PC-9 (cell line): ENCODE measurements around the gene CHST11. TPM values are rescaled to one million over a fixed set of nuclear protein-coding genes. Genes with fewer than 3 reads are reported as not detected.
A peak's percentile ranks its signal among the peaks of the same experiment; 100 is the strongest.

Experiments used
- BruUV-seq: library from RNA; stranded (reverse); fragments of 400-500 nt; replicated peaks from 2 replicates; lab custom pipeline; 2021; lab: Mats Ljungman, UMichigan
- CTCF ChIA-PET: fragments of 300-600 bp; sonication (Branson Sonifier 250); formaldehyde crosslinking; loops from one replicate; lab custom pipeline; 2022; ENCODE audit warnings: antibody characterized with exemption; lab: Charles Lee
- POLR2A ChIA-PET: fragments of 300-600 bp; sonication (Branson Sonifier 250); formaldehyde crosslinking; loops from one replicate; lab custom pipeline; 2022; ENCODE audit warnings: antibody characterized with exemption; ENCODE audit not compliant: unreplicated experiment; lab: Charles Lee
- DNase-seq, 2 experiments: peaks; one replicate each; pipeline versions ENCODE4 v3.0.0 to v3.0.0-alpha.2; 2015 to 2022; ENCODE audit warnings: mixed read lengths in 1 of 2
- H2AFZ ChIP-seq: fragments of 200-600 bp; sonication (generic); 2 replicates; pipeline ENCODE4 v1.8.1; 2017; ENCODE audit warnings: antibody characterized with exemption
- H3F3A ChIP-seq: fragments of 200-600 bp; sonication (generic); 2 replicates; pipeline ENCODE4 v1.8.1; 2017; ENCODE audit warnings: antibody characterized with exemption, mild to moderate bottlenecking, low read depth; ENCODE audit not compliant: insufficient read depth
- H3K27ac ChIP-seq: fragments of 200-600 bp; sonication (generic); 2 replicates; pipeline ENCODE4 v1.6.1; 2016; ENCODE audit warnings: mixed run types
- H3K27me3 ChIP-seq: fragments of 200-600 bp; sonication (generic); 2 replicates; pipeline ENCODE4 v1.6.1; 2016; ENCODE audit warnings: low read depth, mixed run types; ENCODE audit not compliant: insufficient read depth
- H3K36me3 ChIP-seq: fragments of 200-600 bp; sonication (generic); 2 replicates; pipeline ENCODE4 v1.6.1; 2016; ENCODE audit warnings: low read depth, mixed run types
- H3K4me1 ChIP-seq: fragments of 200-600 bp; sonication (generic); replicated peaks from 2 replicates; pipeline ENCODE4 v1.6.1; 2016; ENCODE audit warnings: mixed run types; ENCODE audit not compliant: insufficient read depth
- H3K4me2 ChIP-seq: fragments of 200-600 bp; sonication (generic); 2 replicates; pipeline ENCODE4 v1.6.1; 2017; ENCODE audit warnings: mixed run types
- H3K4me3 ChIP-seq: fragments of 200-600 bp; sonication (generic); 2 replicates; pipeline ENCODE4 v1.6.1; 2016; ENCODE audit warnings: mixed run types
- H3K79me2 ChIP-seq: fragments of 200-600 bp; sonication (generic); 2 replicates; pipeline ENCODE4 v1.6.1; 2017; ENCODE audit warnings: low read depth, mixed run types
- H3K9me2 ChIP-seq: fragments of 200-600 bp; sonication (generic); 2 replicates; pipeline ENCODE4 v1.8.1; 2017; ENCODE audit warnings: mild to moderate bottlenecking; ENCODE audit not compliant: insufficient read depth
- H3K9me3 ChIP-seq: fragments of 200-600 bp; sonication (generic); 2 replicates; pipeline ENCODE4 v1.8.1; 2016; ENCODE audit warnings: low read depth; ENCODE audit not compliant: insufficient read depth
- H4K20me1 ChIP-seq: fragments of 200-600 bp; sonication (generic); 2 replicates; pipeline ENCODE4 v1.8.1; 2017; ENCODE audit not compliant: insufficient read depth
- EZH2 ChIP-seq: fragments of 200-600 bp; sonication (generic); IDR thresholded peaks from 2 replicates; pipeline ENCODE4 v1.8.0; 2017; ENCODE audit warnings: antibody characterized with exemption, low read depth
- intact Hi-C: fragments of 100-400 bp; cut with micrococcal nuclease; formaldehyde crosslinking; loops from one replicate; pipeline ENCODE4 v1.10.0; 2022; ENCODE audit not compliant: unreplicated experiment
- total RNA-seq: library from RNA; stranded (reverse); gene quantifications from 2 replicates; pipeline ENCODE4 v1.2.3, GENCODE V29; 2021
- TF ChIP-seq, protein P1 (sequence below): fragments of 200-600 bp; sonication (generic); conservative IDR thresholded peaks from 2 replicates; pipeline ENCODE4 v1.6.1; 2017; ENCODE audit warnings: mixed run types, antibody characterized with exemption, mild to moderate bottlenecking, moderate library complexity

Gene CHST11
- total RNA-seq, 1 experiment from 2014 or later: 39.9 TPM

DNA sequence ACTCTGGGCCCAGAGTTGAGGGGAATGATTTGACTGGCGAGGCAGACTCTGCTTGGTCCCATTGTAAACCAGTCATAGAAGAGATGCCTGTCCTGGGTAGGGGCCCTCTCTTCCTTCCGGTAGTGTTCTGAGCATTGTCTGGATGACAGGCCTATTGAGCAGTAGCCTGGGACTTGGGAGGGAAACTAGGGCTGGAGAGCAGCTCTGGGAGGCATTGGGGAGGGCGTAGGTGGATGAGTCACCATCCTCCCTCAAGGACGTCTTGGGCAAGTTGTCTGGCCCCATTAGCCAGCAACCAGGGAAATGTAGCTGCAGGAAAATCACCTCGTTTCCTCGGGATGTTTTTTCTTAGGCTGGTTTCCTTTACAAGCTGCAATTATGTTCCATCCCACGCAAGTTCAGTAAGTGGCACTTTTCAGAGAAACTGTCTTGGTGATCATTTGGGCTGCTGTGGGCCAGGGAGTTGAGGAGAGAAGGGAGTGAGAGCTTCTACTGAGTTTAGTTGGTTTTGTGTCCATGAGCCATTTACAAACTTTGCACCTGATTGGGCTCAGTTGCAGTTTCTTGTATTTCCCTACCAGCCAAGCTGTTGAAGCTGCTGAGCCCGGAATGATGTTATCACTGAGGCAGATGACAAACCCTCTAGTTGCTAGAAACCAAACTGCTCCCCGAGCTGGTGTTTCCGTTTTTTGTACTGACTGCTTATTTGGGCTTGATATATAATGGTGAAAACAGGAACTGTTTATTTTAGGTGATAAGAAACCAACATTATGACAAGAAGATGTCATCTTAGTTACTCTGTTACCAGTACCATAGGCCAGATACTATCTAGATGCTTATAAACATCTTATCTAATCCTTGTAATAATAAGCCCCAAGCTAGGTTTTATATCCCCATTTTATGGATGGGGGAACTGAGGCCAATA, 147.6 kb downstream of the CHST11 start:
- H3K27me3 ChIP-seq: no peaks in the 10 kb centered on the region
- peak overlapping the region; percentile 45; the same call in 1 of the 2 replicates for H3K4me3 ChIP-seq
- TSS peak; percentile 58 for BruUV-seq
- peaks cover 80% of the 10 kb centered on the region for H3K4me1 ChIP-seq
- H3K27ac ChIP-seq: peak overlapping the region; percentile 95
- no peak overlapping the region for H2AFZ ChIP-seq
- peak overlapping the region; percentile 82 for H3K4me2 ChIP-seq
- DNase-seq: peak; percentile 77 to 90
- H3K36me3 ChIP-seq: no peaks in the 10 kb centered on the region; the same call in 1 of the 2 replicates
- no peak for TF ChIP-seq EZH2
- TF ChIP-seq, protein P1, sequence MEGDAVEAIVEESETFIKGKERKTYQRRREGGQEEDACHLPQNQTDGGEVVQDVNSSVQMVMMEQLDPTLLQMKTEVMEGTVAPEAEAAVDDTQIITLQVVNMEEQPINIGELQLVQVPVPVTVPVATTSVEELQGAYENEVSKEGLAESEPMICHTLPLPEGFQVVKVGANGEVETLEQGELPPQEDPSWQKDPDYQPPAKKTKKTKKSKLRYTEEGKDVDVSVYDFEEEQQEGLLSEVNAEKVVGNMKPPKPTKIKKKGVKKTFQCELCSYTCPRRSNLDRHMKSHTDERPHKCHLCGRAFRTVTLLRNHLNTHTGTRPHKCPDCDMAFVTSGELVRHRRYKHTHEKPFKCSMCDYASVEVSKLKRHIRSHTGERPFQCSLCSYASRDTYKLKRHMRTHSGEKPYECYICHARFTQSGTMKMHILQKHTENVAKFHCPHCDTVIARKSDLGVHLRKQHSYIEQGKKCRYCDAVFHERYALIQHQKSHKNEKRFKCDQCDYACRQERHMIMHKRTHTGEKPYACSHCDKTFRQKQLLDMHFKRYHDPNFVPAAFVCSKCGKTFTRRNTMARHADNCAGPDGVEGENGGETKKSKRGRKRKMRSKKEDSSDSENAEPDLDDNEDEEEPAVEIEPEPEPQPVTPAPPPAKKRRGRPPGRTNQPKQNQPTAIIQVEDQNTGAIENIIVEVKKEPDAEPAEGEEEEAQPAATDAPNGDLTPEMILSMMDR: no peak
- no peaks in the 10 kb centered on the region for H3K9me2 ChIP-seq
- ChIA-PET CTCF (no interaction called here), POLR2A (interaction anchor here (0.6 to 1.0 kb wide), 7 partner anchors 14 to 427 kb away, joined by 3 to 9 read pairs (median 4); no protein-coding TSS in a partner anchor)
- H3K79me2 ChIP-seq: peaks cover 82% of the 10 kb centered on the region
- intact Hi-C loops: loop anchor here (1.0 to 10.0 kb wide), 4 partner anchors 147 to 350 kb away; partner anchors contain the start of genes CHST11 and SLC41A2
- H3F3A ChIP-seq: peaks cover 70% of the 10 kb centered on the region
- H4K20me1 ChIP-seq: no peaks in the 10 kb centered on the region
- no peaks in the 10 kb centered on the region for H3K9me3 ChIP-seq

DNA sequence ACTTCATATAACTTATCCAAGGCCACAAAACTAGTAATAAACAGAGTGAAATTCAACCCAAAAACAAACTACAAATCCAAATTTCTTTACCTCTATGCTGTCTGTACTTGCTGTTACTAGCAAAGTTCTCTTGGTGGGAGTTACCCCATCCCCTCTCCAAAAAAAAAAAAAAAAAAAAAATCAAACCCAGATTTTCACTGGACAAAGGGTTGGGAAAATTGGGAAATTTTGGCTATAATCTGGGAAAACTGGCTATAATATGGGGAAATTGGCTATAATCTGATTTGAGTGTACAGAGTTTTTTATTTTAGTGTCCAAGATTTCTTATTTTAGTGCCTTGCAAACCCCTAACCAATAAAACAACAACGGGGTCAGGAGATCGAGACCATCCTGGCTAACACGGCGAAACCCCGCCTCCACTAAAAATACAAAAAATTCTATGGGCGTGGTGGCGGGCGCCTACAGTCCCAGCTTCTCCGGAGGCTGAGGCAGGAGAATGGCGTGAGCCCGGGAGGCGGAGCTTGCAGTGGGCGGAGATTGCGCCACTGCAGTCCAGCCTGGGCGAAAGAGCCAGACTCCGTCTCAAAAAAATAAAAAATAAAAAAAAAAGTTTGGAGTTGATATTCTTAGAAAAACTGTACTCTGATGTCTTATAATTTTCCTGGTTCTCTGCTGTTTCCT, 148.4 kb downstream of the CHST11 start:
- H3K4me1 ChIP-seq: peaks cover 80% of the 10 kb centered on the region
- BruUV-seq: no TSS peak
- H3K4me3 ChIP-seq: peak overlapping the region; percentile 45; the same call in 1 of the 2 replicates
- TF ChIP-seq, protein P1: no peak
- TF ChIP-seq EZH2: no peak
- peaks cover 82% of the 10 kb centered on the region for H3K79me2 ChIP-seq
- H3K4me2 ChIP-seq: peak overlapping the region; percentile 82
- H2AFZ ChIP-seq: no peak overlapping the region
- intact Hi-C loops: loop anchor here (1.0 to 10.0 kb wide), 4 partner anchors 148 to 350 kb away; partner anchors contain the start of genes CHST11 and SLC41A2
- CTCF ChIA-PET: no interaction called here
- H3F3A ChIP-seq: peaks cover 75% of the 10 kb centered on the region
- H3K27ac ChIP-seq: peak overlapping the region; percentile 95
- DNase-seq: no peak
- no peaks in the 10 kb centered on the region for H3K9me2 ChIP-seq
- H3K36me3 ChIP-seq: peaks cover under 1% of the 10 kb centered on the region; the same call in 1 of the 2 replicates
- H3K27me3 ChIP-seq: no peaks in the 10 kb centered on the region
- no peaks in the 10 kb centered on the region for H3K9me3 ChIP-seq
- H4K20me1 ChIP-seq: no peaks in the 10 kb centered on the region
- POLR2A ChIA-PET: interaction anchor here (0.7 kb wide), 1 partner anchor 82 kb away, joined by 3 read pairs; no protein-coding TSS in a partner anchor

DNA sequence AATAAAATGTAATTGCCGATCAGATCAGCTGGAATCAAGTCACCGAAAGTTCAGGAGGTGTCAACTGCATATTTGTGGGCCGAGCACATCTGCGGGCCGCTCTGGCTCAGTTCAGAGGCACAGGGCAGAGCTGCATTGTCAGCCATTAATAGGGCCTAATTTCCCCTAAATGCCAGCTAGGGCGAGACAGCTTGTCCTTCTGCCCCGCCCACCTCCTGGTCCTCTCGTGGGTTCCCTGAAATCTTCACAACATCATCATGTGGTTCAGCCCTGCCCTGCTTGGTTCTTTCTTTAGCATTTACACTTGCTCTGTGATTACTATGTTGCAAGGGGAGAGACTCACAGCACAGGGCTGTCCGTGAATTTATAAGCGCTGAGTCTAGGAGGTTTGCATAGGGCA, 148.9 kb downstream of the CHST11 start:
- no peaks in the 10 kb centered on the region for H3K9me2 ChIP-seq
- H3K4me3 ChIP-seq: no peak overlapping the region
- H3K4me1 ChIP-seq: peaks cover 76% of the 10 kb centered on the region
- H3K9me3 ChIP-seq: no peaks in the 10 kb centered on the region
- intact Hi-C loops: loop anchor here (10.0 kb wide), 1 partner anchor 349 kb away; the partner anchor contains the start of gene SLC41A2
- no peak overlapping the region for H3K4me2 ChIP-seq
- ChIA-PET POLR2A (interaction anchor here (0.7 kb wide), 1 partner anchor 82 kb away, joined by 3 read pairs; no protein-coding TSS in a partner anchor), CTCF (no interaction called here)
- no peak for DNase-seq
- no peaks in the 10 kb centered on the region for H3K27me3 ChIP-seq
- no peaks in the 10 kb centered on the region for H4K20me1 ChIP-seq
- H2AFZ ChIP-seq: no peak overlapping the region
- BruUV-seq: no TSS peak
- H3K79me2 ChIP-seq: peaks cover 82% of the 10 kb centered on the region
- no peak for TF ChIP-seq EZH2
- TF ChIP-seq, protein P1: no peak
- H3K36me3 ChIP-seq: peaks cover 6% of the 10 kb centered on the region; the same call in 1 of the 2 replicates
- peak overlapping the region; percentile 95; the same call in 1 of the 2 replicates for H3K27ac ChIP-seq
- H3F3A ChIP-seq: peaks cover 74% of the 10 kb centered on the region
